GM12872 (cell line): ENCODE data around the gene CBLL1.
A peak's percentile ranks its signal among the peaks of the same experiment; 100 is the strongest.

Experiments
- CTCF ChIP-seq: IDR thresholded peaks from 3 replicates; pipeline ENCODE4 v1.5.1; 2011; ENCODE audit warnings: low read depth, mild to moderate bottlenecking, low read length, moderate library complexity; ENCODE audit not compliant: insufficient read depth

Gene CBLL1

GRCh38 chr7:107721286-107721685 lies 22.7 kb upstream of the CBLL1 start:
- TF ChIP-seq CTCF = no peak

GRCh38 chr7:107723255-107723654 lies 20.7 kb upstream of the CBLL1 start:
- no peak for TF ChIP-seq CTCF

GRCh38 chr7:107725138-107725740 lies 18.7 kb upstream of the CBLL1 start:
- TF ChIP-seq CTCF = peak; percentile 46; the same call in 2 of the 3 replicates

- TF ChIP-seq CTCF = no peak
Observed at GRCh38 chr7:107726356-107727130, 17.4 kb upstream of the CBLL1 start.

GRCh38 chr7:107728276-107728675 lies 15.7 kb upstream of the CBLL1 start:
- TF ChIP-seq CTCF = no peak

- no peak for TF ChIP-seq CTCF
Observed at GRCh38 chr7:107742678-107743566, 1.0 kb upstream of the CBLL1 start.

GRCh38 chr7:107744345-107744750 lies 406 bp downstream of the CBLL1 start:
- no peak for TF ChIP-seq CTCF
